ENCODE data around the gene KCNJ6.

DNA sequence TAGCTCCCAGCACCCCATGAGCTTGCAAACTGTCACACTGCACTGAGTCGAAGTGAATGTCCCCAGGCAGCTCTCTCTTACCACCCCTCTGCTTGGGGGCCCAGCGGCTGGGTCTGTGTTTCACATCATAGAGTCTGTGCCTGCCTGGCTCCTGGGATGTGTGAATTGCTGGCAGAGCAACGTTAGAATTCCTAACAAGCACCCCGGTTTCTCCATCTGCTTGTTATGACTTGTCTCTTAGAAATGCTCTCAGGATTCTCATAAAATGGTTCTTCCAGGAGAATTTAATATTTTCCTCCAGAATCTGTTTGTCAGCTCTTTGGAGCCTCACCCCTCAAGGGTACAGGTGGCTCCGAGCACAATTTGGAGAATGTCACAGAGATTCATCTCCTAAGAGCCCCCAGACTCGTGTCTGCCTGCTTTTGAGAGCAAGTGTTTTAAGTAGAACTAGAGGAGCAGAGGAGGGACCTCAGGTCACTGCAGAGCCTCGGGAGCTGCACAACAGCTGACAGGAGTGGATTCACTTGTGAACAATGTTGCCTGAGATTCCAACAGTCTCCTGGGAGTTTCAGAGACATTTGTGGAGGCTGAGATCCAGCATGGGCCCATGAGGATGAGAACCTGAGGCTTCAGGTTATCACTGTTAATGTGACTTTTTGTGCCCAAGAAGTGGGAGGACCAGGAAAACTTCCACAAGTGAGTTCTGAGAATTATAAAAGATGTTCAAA is 131.5 kb downstream of the KCNJ6 start:
- no peak for TF ChIP-seq POLR2A (IDR thresholded peaks at IDR 0.05; ENCODE audit: extremely low read depth, insufficient read length)
- TF ChIP-seq, protein P1, sequence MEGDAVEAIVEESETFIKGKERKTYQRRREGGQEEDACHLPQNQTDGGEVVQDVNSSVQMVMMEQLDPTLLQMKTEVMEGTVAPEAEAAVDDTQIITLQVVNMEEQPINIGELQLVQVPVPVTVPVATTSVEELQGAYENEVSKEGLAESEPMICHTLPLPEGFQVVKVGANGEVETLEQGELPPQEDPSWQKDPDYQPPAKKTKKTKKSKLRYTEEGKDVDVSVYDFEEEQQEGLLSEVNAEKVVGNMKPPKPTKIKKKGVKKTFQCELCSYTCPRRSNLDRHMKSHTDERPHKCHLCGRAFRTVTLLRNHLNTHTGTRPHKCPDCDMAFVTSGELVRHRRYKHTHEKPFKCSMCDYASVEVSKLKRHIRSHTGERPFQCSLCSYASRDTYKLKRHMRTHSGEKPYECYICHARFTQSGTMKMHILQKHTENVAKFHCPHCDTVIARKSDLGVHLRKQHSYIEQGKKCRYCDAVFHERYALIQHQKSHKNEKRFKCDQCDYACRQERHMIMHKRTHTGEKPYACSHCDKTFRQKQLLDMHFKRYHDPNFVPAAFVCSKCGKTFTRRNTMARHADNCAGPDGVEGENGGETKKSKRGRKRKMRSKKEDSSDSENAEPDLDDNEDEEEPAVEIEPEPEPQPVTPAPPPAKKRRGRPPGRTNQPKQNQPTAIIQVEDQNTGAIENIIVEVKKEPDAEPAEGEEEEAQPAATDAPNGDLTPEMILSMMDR (IDR thresholded peaks at IDR 0.05; ENCODE audit: low read depth, low read length), result no peak
- TF ChIP-seq MAX (IDR thresholded peaks at IDR 0.05; ENCODE audit: low read depth, low read length), result no peak
- no peak for TF ChIP-seq MYC (IDR thresholded peaks at IDR 0.05; ENCODE audit: low read depth, low read length)
